Activated naive CD4-positive, alpha-beta T cell (primary cell): Measurements from ENCODE around the gene C1QL1.
"Not testable (repeated sequence)": the region's sequence is repeated elsewhere in the genome, so short reads cannot be mapped to it uniquely, and the experiment has no call there.

Experiments
- DNase-seq, 4 experiments: peaks; one replicate each; lab custom pipeline; 2025; lab: John Stamatoyannopoulos, UW

The C1QL1 gene

DNA sequence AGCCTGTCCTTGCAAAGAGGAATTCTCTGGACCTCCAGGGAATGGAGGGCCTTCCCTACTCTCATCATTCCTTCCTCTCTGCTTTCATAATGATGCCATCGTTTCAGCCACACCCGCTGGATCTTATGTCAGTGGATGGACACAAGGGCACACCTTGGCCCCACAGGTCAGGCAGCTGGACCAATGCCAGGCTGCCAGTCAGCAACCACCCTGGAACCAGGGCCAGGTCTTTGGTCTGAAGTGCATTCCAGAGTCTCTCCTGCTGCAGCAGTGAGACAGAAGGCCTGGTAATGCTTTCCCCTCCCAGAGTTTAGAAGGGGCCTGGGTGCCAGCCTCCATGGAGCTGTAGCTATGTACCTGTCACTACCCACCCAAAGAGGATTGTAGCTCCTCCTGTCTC lies 7.4 kb downstream of the C1QL1 start:
- no peak for DNase-seq

DNA sequence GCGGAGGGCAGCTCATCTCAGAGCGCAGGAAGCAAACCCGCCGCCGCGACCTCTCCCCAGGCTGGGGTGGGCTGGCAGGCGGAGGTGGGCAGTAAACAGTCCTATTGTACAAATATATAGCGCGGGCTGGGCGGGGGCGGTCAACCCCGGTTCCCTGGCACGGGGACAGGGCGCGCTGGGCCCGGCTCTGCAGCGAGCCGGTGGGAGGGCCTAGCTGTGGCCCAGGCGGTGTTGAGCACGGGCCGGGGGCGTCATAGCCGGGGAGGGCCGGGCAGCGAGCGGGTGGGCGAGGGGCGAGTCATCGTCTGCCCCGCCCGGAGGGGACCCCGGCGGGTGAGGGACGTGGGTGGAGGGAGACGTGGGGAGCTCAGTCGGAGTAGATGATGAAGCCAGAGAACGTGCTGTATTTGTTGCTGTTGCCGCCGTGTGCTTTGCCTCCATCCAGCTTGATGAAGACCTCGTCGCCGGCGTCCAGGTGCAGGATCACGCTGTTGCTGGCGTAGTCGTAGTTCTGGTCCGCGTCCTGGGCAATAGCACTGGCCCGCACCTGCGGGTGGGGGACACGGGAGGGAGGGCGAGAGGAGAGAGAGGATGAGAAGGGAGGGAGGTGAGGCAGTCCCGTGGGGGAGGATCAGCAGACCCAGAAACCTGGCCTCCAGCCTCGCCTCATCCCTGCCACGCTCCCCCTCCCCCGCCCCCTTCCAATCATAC lies 8.1 kb downstream of the C1QL1 start:
- DNase-seq, result no peak

DNA sequence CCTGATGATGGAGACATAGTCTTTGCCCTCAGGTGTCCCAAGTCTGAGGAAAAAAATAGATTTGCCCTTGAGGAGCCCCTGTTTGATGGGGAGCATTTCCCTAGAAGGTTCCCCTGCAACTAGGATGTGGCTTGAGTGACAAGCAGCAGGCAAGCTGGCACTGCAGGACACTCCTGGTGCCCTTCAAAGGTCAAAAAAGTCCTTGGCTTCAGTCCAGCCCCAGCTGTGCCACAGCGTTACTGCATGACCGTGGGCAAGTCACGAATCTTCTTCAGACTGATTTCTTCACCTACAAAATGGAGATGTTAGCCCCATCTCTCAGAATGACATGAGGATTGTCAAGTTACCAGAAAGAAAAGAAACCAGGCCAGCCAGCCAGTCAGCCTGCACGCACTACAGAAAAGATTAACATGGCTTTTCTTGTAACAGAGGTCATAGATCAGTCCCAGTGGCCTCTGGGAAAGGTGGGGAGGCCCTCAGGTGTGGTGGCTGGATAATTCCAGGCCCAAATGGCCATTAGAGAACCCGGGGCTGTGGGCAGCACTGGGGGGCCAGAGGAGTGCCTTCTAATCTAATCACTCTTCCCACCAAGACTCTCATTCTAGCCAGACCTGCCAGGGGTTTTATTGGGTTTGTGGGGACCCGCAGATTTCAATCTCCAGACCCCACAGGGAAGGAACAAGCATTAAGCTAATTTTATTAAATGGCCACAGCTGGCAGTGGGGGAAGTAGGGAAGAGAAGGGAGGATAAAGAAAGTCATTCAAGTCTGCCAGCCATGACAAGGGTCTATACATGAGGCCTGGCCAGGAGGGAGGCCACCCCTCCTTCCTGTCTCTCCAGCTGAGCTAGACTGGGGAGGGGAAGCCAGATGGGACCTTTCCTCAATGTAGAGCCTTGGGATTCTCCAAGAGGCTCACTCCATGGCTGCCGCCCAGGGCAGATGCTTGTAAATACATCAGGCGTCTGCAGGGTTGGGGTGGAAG lies 10.8 kb downstream of the C1QL1 start:
- DNase-seq, result no peak

DNA sequence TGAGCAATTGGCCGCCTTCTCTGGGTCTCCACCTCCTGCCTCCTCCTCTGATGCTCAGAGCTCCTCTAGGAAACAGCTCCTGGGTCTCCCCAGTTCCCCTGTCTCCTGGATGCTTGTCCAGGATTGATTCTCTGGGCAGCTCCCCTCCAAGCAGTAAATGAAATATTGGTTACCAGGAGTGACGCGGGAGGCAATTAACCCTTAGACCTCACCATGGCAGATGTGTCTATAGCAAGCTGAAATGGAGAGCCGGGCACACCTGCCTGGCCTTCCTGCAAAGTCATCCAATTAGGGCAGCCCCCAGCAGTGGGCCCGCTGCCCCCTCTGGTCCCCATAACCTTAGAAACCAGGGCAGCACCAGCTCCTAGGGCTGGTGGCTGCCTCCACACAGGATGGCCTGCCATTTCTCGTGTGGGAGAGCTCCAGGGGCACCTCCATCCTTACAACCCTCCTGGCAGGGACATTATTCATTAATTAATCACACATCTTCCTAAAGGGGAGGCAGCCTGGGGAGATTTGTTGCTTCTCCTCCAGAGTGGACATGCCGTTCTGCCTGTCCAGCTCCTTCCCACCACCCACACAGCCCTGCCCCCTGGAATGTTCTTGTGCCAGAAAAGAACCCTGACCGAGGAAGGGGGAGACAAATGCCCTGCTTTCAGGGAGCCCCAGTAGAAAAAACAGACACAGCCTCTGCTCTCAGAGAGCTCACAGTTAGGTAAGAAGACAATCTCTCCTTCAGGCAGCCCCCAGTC lies 12.3 kb downstream of the C1QL1 start:
- DNase-seq, result no peak

DNA sequence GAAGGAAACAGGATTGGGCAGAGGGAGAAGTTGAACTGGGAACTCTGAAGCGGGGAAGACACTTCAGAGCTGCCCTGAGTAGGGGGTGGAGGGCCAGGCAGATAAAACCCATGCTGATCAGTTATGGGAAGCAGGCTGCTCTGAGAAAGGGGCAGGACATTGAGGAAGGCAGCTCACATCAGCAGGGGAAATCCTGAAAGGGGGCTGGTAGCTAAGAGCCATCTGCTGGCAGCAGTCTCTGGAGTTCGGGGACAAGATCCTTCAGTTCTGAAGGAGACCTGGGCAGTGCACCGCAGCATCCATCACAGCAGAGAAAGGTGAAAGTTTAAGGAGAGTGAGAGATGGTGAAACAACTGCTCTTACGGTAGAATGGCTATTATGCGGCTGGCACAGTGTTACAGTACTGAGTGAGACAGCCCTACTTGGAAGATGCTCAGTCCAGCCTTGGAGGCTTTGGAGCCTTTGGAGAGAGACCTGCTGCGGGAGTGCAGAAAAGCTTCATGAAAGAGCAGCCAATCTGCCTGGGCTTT lies 15.1 kb downstream of the C1QL1 start:
- no peak for DNase-seq

DNA sequence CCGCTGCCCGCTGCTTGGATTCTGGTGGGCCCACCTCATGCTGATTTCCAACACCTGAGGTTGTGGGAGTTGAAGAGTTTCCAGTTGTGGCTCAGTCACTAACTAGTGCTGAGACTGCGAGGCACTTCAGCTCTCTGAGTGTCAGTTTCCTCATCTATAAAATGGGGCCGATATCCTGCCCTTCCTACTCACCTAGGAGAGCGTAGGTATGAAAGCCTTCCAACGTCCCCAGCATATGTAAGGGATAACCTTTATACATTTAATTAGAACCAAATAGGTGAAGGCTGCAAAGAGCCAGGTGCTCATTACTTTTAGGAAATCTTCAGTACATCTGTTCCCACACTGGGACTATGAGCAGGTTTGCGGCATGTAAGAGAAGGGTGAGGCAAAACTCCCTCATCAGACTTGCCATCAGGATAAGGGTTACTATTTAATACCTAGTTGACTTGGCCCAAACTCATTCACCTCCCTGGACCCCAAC lies 19.7 kb downstream of the C1QL1 start:
- no peak for DNase-seq

DNA sequence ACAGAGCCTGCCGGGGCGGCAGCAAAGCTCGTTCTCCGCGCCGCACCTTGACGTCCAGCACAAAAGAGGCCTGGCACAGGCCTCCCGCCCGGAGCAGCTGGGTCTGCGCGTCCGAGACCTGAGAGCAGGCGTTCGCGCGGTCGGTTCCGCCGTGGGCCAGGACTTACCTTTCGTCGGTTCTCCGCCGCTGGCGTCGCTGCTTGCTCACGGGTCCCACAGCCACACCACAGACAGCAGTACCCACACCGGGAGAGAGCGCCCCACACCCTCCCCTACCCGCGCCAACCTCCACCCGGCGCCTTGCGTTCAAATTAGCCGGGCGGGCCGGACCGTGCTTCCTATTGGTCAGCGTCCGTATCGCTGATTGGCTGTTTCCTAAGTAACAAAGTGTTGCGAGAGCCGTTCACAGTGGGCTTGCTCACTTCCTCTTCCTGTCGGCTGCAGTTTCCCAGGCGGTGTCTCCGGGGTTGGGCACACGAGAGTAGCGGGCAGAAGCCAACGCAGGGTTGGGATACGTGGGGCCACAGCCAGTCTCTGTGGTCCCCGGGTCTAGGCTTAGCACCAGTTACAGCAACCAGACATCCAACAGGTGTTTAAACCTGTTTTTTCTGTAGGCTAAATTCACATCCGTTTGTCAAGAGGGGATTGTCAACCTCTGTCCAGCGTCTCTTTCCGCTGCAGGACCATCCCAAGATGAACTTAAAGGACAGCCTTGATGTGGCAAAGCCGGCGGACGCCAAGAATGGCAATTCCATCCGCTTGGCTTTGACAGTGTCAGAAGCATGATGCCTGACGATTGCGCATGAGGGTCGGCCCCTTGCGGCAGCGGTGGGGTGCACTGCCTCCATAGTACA lies 20.4 kb downstream of the C1QL1 start, which contains the start of gene KIF18B:
KIF18B (minus strand) TSS at position 313 of the 854 bp plus-strand sequence. CDS start 11,429 bp downstream, outside the sequence.
- peak; percentile 61 to 81 (median 73) for DNase-seq

DNA sequence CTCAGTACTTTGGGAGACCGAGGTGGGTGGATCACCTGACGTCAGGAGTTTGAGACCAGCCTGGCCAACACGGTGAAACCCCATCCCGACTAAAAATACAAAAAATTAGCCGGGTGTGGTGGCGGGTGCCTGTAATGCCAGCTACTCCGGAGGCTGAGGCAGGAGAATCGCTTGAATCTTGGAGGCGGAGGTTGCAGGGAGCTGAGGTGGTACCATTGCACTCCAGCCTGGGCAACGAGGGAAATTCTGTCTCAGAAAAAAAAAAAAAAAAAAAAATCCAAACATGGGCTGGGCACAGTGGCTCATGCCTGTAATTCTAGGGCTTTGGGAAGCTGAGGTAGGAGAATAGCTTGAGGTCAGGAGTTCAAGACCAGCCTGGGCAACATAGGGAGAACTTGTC lies 22.5 kb downstream of the C1QL1 start:
- DNase-seq, result not testable (repeated sequence)

DNA sequence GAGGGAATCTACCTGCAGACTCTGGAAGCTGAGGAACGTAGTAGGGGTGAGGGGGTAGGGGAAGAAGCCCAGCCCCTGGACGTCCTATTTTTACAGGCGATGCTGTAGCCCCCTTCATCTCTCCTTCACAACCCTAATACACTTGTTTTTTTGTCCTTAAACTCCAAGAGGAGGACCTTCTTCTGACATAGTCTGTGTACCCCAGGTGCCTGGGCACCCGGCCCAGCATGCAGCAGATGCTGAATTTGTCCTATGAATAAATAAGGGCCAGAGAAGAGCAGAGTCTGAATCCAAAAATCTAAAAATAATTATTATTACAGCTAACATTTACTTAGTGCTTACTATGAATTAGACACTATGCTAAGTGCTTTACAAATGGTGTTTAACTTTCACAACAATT lies 25.6 kb downstream of the C1QL1 start:
- DNase-seq, result no peak

DNA sequence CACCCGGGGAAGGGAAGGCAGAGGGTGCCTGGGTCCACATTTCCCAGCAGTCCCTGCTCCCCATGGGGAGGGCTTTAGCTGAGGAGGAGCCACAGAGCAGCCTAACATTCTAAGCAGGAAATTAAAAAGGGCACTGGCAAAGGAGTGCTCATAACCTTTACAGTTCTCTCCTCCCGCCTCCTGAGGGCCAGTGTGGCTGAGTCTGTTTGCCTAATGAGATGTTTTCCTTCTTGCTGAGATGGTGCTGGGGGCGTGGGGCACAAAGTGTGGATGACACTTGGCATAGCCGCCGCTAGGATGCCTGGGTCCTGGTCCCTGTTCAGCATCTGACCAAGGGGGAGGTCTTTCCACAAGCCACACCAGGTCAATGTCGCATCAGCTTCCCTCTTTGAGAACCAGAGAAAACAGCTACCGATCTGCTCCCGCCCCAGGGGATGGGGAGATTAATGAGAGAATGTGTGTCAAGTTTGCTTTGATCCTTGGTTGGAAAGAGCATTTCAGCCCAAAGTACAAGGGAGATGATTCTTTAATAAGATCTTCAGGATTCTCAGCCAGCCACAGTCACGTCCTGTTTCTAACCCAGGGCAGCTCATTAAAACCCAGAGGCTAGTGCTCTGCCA lies 26.3 kb downstream of the C1QL1 start:
- no peak for DNase-seq

DNA sequence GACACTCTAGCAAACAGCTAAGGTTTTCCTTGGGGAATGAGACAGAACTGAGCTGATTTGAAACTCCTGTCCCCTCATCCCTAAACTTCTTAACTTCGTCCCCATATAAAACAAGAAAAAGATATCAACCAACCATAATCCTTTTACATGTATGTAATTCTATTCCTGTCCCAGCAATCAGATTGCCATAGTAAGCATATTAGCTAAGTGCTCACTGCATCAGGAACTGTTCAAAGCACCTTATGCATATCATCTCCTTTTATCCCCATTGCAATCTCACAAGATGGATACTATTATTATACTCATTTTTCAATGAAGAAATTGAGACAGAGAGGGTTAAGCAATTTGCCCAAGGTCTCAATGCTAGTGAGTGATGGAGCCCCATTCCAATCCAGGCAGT lies 27.3 kb downstream of the C1QL1 start:
- no peak for DNase-seq

DNA sequence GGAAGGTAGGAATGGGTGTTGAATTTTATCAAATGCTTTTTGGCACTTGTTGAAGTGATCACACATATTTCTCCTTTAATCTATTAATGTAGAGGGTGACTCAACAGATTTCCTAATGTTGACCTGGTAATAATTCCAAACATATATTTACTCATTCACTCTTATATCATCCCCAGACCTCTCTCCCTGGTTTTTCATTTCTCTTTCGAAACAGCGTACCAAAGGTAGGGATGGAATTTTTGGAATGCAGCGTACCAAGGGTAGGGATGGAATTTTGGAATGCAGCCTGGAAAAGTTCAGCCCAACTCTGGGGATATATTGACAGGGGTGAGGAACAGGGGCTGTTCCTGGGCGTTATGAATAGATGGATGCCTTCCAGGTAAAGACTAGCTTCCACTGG lies 27.8 kb downstream of the C1QL1 start:
- no peak for DNase-seq

DNA sequence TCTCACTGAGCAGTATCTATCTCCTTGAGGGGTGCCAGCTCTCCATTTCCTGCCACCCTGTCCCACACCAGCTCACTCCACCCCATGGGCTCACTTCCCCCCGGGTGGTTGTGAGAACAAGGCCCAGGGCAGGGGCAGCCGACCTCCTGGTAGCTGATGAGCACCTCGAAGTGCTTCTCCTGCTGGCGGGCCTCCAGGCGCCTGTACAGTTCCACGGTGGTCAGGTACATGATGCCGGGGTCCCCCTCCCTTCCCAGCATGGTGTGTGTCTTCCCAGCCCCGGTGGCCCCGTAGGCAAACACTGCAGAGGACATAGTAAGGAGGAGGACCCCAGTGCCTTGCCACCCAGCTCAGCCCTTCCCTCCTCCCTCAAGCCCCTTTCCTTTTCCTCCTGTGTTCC lies 33.0 kb downstream of the C1QL1 start:
- DNase-seq, result no peak

DNA sequence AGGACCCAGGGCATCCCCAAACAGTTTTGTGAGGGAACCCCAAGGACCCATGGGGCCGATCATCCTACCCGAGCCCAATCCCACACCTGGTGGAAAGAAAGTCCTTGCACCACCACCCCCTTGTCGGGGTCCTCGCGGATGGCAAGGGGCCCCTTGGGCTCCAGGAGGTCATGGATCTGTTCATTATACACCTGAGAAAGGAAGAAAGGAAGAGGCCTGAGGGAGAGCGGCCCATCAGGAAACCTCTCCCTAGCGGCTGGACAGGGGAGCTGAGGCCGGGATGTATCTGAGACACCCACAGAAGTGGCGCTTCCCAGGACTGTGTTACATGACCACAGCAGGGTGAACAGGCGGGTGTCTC lies 33.4 kb downstream of the C1QL1 start:
- no peak for DNase-seq

DNA sequence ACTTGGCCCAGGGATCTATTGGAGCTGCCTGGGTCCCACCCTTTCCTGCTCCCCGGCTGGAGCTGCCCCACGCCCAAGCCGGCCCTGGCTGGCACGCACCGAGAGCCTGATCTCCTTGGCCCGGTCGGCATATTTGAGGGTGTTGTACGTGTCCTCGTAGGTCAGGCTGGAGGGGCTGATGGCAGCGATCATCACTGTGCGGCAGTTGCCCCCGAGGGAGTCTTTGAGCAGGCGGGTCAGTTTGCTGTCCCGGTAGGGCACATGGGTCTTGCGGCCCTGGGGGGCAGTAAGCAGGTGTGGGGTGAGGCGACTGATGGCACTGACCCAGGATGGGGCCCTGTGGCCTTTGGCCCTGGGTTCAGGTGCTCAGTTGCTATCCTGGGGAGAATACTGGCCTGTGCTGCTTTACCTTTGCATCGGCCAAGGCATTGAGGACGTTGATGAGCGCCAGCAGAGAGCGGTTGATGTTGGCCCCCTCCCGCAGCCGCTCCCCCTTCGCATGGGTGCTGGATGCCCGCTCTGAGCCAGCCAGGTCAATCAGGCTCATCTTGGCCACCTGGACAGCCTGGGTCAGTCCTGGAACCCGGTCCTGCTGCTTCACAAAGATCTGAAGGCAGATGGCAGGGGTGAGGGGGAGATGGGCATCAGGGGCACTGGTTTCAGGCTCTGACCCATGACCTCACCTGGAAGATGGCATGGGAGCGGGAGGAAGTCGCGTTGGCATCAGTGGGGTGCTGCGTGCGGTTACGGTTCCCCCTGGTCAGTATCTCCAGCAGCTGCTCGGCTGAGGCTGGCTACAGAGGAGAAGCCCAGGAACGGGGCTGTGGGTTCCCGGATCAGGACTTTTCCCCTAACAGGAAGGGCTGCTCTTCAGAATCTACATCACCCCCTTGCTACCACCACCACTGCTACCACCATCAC lies 34.0 kb downstream of the C1QL1 start:
- DNase-seq, result no peak

DNA sequence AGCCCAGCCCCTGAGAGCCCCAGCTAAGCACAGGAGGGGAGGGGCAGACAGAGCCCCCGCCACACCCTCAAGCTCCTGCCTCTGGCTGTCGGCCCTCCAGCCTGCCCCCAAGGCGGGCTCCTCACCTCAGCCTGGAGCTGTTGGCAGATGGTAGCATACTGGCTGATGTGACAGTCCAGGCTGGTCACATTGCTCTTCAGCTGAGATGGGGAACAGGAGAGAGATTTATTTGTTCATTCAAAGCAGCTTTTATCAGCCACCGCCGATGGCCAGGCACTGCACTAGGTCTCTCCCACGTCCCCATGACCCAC lies 35.4 kb downstream of the C1QL1 start:
- no peak for DNase-seq

DNA sequence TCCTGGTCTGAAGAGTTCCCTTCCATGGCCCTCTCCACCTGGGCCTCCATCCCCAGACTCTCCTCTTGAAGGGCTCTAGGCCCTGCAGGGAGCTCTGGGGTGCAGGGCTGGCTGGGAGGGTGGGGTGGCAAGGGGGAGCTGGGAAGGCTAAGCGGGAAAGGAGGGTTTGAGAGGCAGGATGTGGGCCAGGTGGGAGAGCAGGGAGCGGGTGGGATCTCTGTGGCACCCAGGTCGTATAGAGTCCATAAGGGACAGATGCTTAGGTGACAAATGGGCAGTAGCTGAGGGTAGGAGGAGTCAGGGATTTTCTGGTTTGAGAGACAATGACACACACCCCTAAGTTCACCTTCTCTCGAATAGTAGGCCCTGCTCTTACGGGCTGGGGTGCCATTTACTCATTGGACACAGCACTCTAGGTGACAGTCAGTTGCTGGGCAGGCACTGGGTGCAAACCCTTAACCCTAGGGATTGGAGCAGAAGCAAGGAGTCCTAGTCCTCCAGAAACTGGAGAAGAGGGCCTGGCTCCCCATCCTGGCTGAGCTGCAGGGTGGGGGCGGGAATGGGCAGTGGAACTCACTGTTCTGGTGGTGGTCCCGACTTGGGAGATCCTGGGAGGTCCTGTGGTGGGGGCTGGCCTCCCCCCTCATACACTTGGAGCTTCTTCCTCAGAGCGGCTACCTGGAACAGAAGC lies 35.9 kb downstream of the C1QL1 start:
- no peak for DNase-seq

DNA sequence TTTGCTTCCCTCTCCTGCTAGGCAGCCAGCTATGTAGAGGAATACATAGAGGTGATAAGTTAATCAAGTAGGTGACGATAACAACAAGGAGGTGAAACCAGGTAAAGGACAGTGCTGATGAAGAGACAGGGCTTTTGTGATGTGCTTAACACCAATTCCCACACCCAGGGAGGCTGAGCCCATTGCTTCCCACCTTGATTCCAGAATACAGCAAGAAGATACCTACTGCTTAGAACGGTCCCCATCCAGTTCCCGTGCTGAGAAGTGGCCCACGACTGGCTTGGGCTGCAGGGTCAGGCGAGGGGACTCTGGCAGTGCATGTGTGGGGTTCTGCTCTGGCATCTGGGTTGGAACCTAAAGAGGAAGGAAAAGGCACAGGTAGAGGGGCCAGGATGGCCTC lies 36.7 kb downstream of the C1QL1 start:
- no peak for DNase-seq

DNA sequence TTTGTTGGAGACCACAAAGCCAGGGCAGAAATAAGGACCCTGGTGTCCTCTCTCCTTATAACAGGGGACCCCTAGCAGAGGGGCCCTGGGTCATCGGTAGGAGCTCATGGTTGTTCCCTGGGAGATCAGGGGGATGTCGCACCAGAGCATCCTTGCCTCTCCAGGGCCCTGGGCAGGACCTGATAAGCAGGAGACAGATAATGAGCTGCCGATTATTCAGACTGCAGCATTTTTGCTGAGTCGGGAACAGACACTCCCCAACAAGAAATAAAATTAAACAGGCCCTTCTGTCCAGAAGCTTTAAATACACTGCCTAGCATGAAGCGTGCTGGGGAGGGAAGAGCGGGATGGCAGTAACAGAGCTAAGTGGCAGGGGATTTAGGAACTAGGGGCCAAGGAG lies 37.4 kb downstream of the C1QL1 start:
- DNase-seq, result no peak
